H1 (cell line): Measurements from ENCODE around the gene PPFIA2. TPM values are rescaled to one million over a fixed set of nuclear protein-coding genes. Genes with fewer than 3 reads are reported as not detected.

Experiments used
- BRCA1 ChIP-seq: IDR thresholded peaks from 2 replicates; pipeline ENCODE4 v1.6.1; 2012; ENCODE audit warnings: low read depth, low read length, improper control_type of control experiment
- POU5F1 ChIP-seq: IDR thresholded peaks from 2 replicates; pipeline ENCODE4 v1.6.1; 2011; ENCODE audit warnings: low read depth, mild to moderate bottlenecking, low read length, moderate library complexity
- TAF7 ChIP-seq: optimal IDR thresholded peaks from 2 replicates; pipeline ENCODE3; 2011; ENCODE audit warnings: low read depth, mild to moderate bottlenecking, inconsistent platforms, low read length, moderate library complexity, borderline replicate concordance
- polyA plus RNA-seq, 7 experiments: library from polyadenylated mRNA; depleted of rRNA in 3 of 7; stranded (reverse) in 5 of 7; unstranded in 2 of 7; fragments of >200 nt in 5 of 7; fragments of 200-250 nt in 2 of 7; gene quantifications; 1 replicate in 5 of 7; 2 replicates in 1 of 7; 4 replicates in 1 of 7; pipeline versions ENCODE4 v1.2.1 to v1.2.3, GENCODE V29; 2011 to 2013; ENCODE audit warnings: missing spikeins in 2 of 7, mixed read lengths in 2 of 7
- total RNA-seq: library from RNA; stranded (reverse); fragmentation: NEBNext Ultra II Directional; extraction: Animal tissue kit (Norgen Biotek cat#: 25700); gene quantifications from 2 replicates; pipeline ENCODE4 v1.2.1, GENCODE V29; 2021

The PPFIA2 gene
- total and polyA plus RNA-seq, 2 of the 8 experiments (the other 6 are each of a cell fraction or from before 2014, with no cell fraction given) = 1.2 to 1.8 TPM

DNA sequence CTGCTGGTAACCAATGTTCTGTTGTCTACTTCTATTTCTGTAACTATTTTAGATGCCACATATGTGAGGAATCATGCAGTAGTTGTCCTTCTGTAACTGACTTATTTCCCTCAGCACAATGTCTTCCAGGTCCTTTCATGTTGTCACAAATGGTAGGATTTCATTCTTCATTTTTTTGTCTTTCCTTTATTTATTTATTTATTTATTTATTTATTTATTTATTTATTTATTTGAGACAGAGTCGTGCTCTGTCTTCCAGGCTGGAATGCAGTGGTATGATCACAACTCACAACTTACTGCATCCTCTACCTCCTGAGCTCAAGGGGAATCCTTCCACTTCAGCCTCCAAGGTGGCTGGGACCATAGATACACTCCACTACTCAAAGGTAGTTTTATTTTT is 288.2 kb downstream of the PPFIA2 start (continued):
- TF ChIP-seq TAF7 (no peak), POU5F1 (no peak), BRCA1 (no peak)
